GM12878 (cell line): ENCODE data around the gene FNDC3A. TPM values are rescaled to one million over a fixed set of nuclear protein-coding genes. Genes with fewer than 3 reads are reported as not detected.

ENCODE experiments used
- ATAC-seq: fragments of 200-7000 bp; cut with Tn5 transposase; 3 replicates; pipeline ENCODE4 v1.9.1; 2020; ENCODE audit warnings: mild to moderate bottlenecking, moderate library complexity
- BruUV-seq: library from RNA; stranded (reverse); fragments of 400-500 nt; replicated peaks from 2 replicates; lab custom pipeline; 2021; lab: Mats Ljungman, UMichigan
- CTCF ChIA-PET: fragments of 300-600 bp; sonication (Branson Sonifier 250); formaldehyde crosslinking; extraction: SDS; loops from one replicate; lab custom pipeline; 2021; ENCODE audit warnings: inconsistent platforms; lab: Yijun Ruan, JAX
- POLR2A ChIA-PET: fragments of 350-600 bp; formaldehyde crosslinking; extraction: SDS; loops from one replicate; lab custom pipeline; 2021; ENCODE audit warnings: inconsistent platforms; lab: Charles Lee
- RAD21 ChIA-PET: fragments of 300-600 bp; sonication (Branson Sonifier 250); formaldehyde crosslinking; loops from one replicate; lab custom pipeline; 2023; ENCODE audit warnings: antibody characterized with exemption; ENCODE audit not compliant: unreplicated experiment; lab: Charles Lee
- SMC1A ChIA-PET: fragments of 300-600 bp; sonication (Branson Sonifier 250); formaldehyde crosslinking; loops from one replicate; lab custom pipeline; 2023; ENCODE audit not compliant: unreplicated experiment, uncharacterized antibody; lab: Charles Lee
- DNase-seq: peaks from one replicate; pipeline ENCODE4 v3.0.0-alpha.2; 2011; ENCODE audit warnings: low read depth, low spot score
- FAIRE-seq: peaks from 3 replicates; lab custom pipeline; 2011; peaks lifted over from hg19 to GRCh38; lab: Jason Lieb, UNC
- H2AFZ ChIP-seq: 2 replicates; pipeline ENCODE4 v1.6.0; 2011; ENCODE audit warnings: low read depth, low read length, control low read depth; ENCODE audit not compliant: control insufficient read depth
- H3K27ac ChIP-seq: 2 replicates; pipeline ENCODE4 v1.5.1; 2011; ENCODE audit warnings: control low read depth; ENCODE audit not compliant: control insufficient read depth, insufficient read depth
- H3K27me3 ChIP-seq, 2 experiments: replicated peaks in 1 of 2; 2 replicates each; pipeline versions ENCODE4 v1.6.0 to v1.6.1; 2011; ENCODE audit warnings: low read length in 1 of 2; ENCODE audit not compliant: control insufficient read depth in 2 of 2, insufficient read depth in 2 of 2
- H3K36me3 ChIP-seq, 2 experiments: 2 replicates each; pipeline ENCODE4 v1.5.1; 2011; ENCODE audit warnings: low read length in 1 of 2; ENCODE audit not compliant: control insufficient read depth in 2 of 2, insufficient read depth in 2 of 2
- H3K4me1 ChIP-seq: 2 replicates; pipeline ENCODE4 v1.6.1; 2011; ENCODE audit warnings: mild to moderate bottlenecking, low read length, moderate library complexity, mixed read lengths; ENCODE audit not compliant: control insufficient read depth, insufficient read depth
- H3K4me2 ChIP-seq: 2 replicates; pipeline ENCODE4 v1.6.0; 2011; ENCODE audit warnings: control low read depth; ENCODE audit not compliant: control insufficient read depth, insufficient read depth
- H3K4me3 ChIP-seq: fragments of 200-600 bp; sonication (generic); 2 replicates; pipeline ENCODE4 v1.5.1; 2016
- H3K79me2 ChIP-seq: 2 replicates; pipeline ENCODE4 v1.6.0; 2011; ENCODE audit warnings: low read length; ENCODE audit not compliant: control insufficient read depth, insufficient read depth
- H3K9ac ChIP-seq: 2 replicates; pipeline ENCODE4 v1.8.0; 2011; ENCODE audit warnings: low read length, control low read depth, mixed read lengths; ENCODE audit not compliant: control insufficient read depth, insufficient read depth
- H3K9me3 ChIP-seq: replicated peaks from 3 replicates; pipeline ENCODE4 v1.5.1; 2011; ENCODE audit warnings: mild to moderate bottlenecking, low read length; ENCODE audit not compliant: control insufficient read depth, insufficient read depth
- H4K20me1 ChIP-seq: 2 replicates; pipeline ENCODE4 v1.6.0; 2011; ENCODE audit not compliant: control insufficient read depth, insufficient read depth
- ATF7 ChIP-seq: fragments of 450-650 bp; IDR thresholded peaks from 2 replicates; pipeline ENCODE4 v1.6.1; 2016; ENCODE audit warnings: low read depth, mild to moderate bottlenecking
- CHD2 ChIP-seq: IDR thresholded peaks from 2 replicates; pipeline ENCODE4 v1.6.1; 2011; ENCODE audit warnings: low read depth, low read length, improper control_type of control experiment, borderline replicate concordance
- CREM ChIP-seq: IDR thresholded peaks from 2 replicates; pipeline ENCODE4 v1.6.1; 2014; ENCODE audit warnings: antibody characterized with exemption, low read depth
- IKZF1 ChIP-seq: fragments of 450-650 bp; conservative IDR thresholded peaks from 2 replicates; pipeline ENCODE4 v1.6.1; 2017; ENCODE audit warnings: antibody characterized with exemption, mild to moderate bottlenecking
- KDM1A ChIP-seq: fragments of 200-600 bp; sonication (generic); IDR thresholded peaks from 2 replicates; pipeline ENCODE4 v1.6.1; 2016; ENCODE audit warnings: borderline replicate concordance
- MYB ChIP-seq: fragments of 150-350 bp; IDR thresholded peaks from 2 replicates; pipeline ENCODE4 v1.6.1; 2014; ENCODE audit warnings: mild to moderate bottlenecking, low read depth, low read length, borderline replicate concordance
- MYC ChIP-seq: IDR thresholded peaks from 2 replicates; pipeline ENCODE4 v1.6.1; 2011; ENCODE audit warnings: mild to moderate bottlenecking, low read length, moderate library complexity, inconsistent platforms; ENCODE audit not compliant: insufficient read depth, insufficient replicate concordance, insufficient read length, severe bottlenecking
- NFIC ChIP-seq: IDR thresholded peaks from 2 replicates; pipeline ENCODE4 v1.6.1; 2012; ENCODE audit warnings: low read depth, mild to moderate bottlenecking, inconsistent platforms, low read length, moderate library complexity
- NR2F1 ChIP-seq: fragments of 450-650 bp; conservative IDR thresholded peaks from 2 replicates; pipeline ENCODE4 v1.6.1; 2017; ENCODE audit warnings: mild to moderate bottlenecking
- POLR2AphosphoS5 ChIP-seq: IDR thresholded peaks from 2 replicates; pipeline ENCODE4 v1.6.1; 2011; ENCODE audit warnings: mild to moderate bottlenecking, low read length, inconsistent platforms
- RB1 ChIP-seq: fragments of 450-650 bp; formaldehyde crosslinking; IDR thresholded peaks from 2 replicates; pipeline ENCODE4 v1.6.1; 2017; ENCODE audit warnings: mild to moderate bottlenecking, borderline replicate concordance
- RELA ChIP-seq: fragments of 450-650 bp; IDR thresholded peaks from 2 replicates; pipeline ENCODE4 v1.8.0; 2014; ENCODE audit warnings: borderline replicate concordance; ENCODE audit not compliant: partially characterized antibody
- SMAD5 ChIP-seq: IDR thresholded peaks from 2 replicates; pipeline ENCODE4 v1.6.1; 2016; ENCODE audit warnings: antibody characterized with exemption, low read depth
- STAT3 ChIP-seq: IDR thresholded peaks from 2 replicates; pipeline ENCODE4 v1.6.1; 2011; ENCODE audit warnings: low read depth, low read length, improper control_type of control experiment
- TAF1 ChIP-seq: IDR thresholded peaks from 2 replicates; pipeline ENCODE4 v1.6.1; 2011; ENCODE audit warnings: mild to moderate bottlenecking, low read depth, low read length, borderline replicate concordance
- YY1 ChIP-seq: IDR thresholded peaks from 2 replicates; pipeline ENCODE4 v1.6.1; 2011; ENCODE audit warnings: low read depth, mild to moderate bottlenecking, low read length
- WGBS: methylation state at CpG from one replicate; pipeline ENCODE4 v1.1.6; 2016; ENCODE audit warnings: low lambda C conversion rate; ENCODE audit not compliant: insufficient replicate concordance, insufficient coverage; ENCODE audit errors: missing lambda C conversion rate; 5-methylcytosine and 5-hydroxymethylcytosine counted together
- in situ Hi-C: fragments of 300-500 bp; cut with MboI; formaldehyde crosslinking; loops from 9 replicates; pipeline ENCODE4 v1.14.3; 2018; ENCODE audit warnings: mixed read lengths
- intact Hi-C: fragments of 100-400 bp; cut with micrococcal nuclease; formaldehyde crosslinking; loops from one replicate; pipeline ENCODE4 v1.14.2; 2022; ENCODE audit not compliant: unreplicated experiment
- polyA plus RNA-seq, 11 experiments: library from polyadenylated mRNA; depleted of rRNA in 4 of 11; unstranded in 6 of 11; stranded (reverse) in 5 of 11; fragments of >200 nt; fragmentation: Nextera tagmentation in 4 of 11; fragmentation: Illumina TruSeq in 1 of 11; extraction: Ambion mirVana in 4 of 11; extraction: Trizol in 1 of 11; gene quantifications; 1 replicate in 1 of 11; 2 replicates in 10 of 11; pipeline versions ENCODE4 v1.2.1 to v1.2.3, GENCODE V29; 2011 to 2016; ENCODE audit warnings: inconsistent platforms in 2 of 11, missing spikeins in 2 of 11, low read depth in 1 of 11
- total RNA-seq, 4 experiments: library from RNA; depleted of rRNA in 3 of 4; stranded (reverse); fragments of >200 nt in 3 of 4; fragmentation: Illumina TruSeq in 1 of 4; extraction: Trizol in 1 of 4; gene quantifications; 2 replicates each; pipeline versions ENCODE4 v1.2.1 to v1.2.3, GENCODE V29; 2013 to 2021
- TF ChIP-seq, protein P1 (sequence below): IDR thresholded peaks from 2 replicates; pipeline ENCODE4 v1.6.1; 2011; ENCODE audit warnings: mild to moderate bottlenecking, low read depth, low read length, moderate library complexity; ENCODE audit not compliant: insufficient replicate concordance
- TF ChIP-seq, protein P2 (sequence below): fragments of 450-650 bp; IDR thresholded peaks from 2 replicates; pipeline ENCODE4 v1.6.1; 2017; ENCODE audit warnings: low read depth, mild to moderate bottlenecking, moderate library complexity

Gene FNDC3A
- total and polyA plus RNA-seq, 10 of the 15 experiments (the other 5 are each of a cell fraction or from before 2014, with no cell fraction given): 6.3 to 46.4 (median 22.8) TPM

DNA sequence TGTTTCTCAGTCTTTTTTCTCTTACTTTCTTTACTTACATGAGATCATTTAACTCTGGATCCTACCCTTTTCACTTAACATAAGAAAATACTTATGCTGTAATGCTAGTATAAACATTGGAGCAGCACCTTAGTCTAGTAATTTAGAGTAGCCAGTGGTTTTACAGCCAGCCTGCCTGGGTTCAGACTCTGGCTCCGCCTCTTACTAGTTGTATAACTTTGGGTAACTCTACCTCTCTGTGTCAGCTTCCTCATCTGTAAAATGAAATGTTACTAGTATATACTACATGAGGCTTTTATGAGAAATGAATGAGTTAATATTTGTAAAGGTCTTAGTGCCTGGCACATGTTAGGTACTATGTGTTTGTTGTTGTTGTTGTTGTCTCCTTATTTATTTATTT lies 277.6 kb downstream of the FNDC3A start:
- intact Hi-C loops: no loop called here
- no peak for FAIRE-seq
- WGBS: 100% methylated on average over 1 of the region's 1 CpG
- no peaks in the 10 kb centered on the region for H3K4me1 ChIP-seq
- peaks cover 4% of the 10 kb centered on the region for H3K79me2 ChIP-seq
- H3K36me3 ChIP-seq: peaks cover 0 to 2% of the 10 kb centered on the region in 2 experiments; a peak in 1 of 4 replicates
- no peaks in the 10 kb centered on the region for H3K27me3 ChIP-seq
- TF ChIP-seq KDM1A (no peak), CHD2 (no peak), IKZF1 (no peak), RELA (no peak), MYC (no peak), YY1 (no peak), ATF7 (no peak), CREM (no peak)
- TF ChIP-seq, all 136 proteins: peak for 0
- Histone ChIP-seq H4K20me1 (no peaks in the 10 kb centered on the region), H3K27ac (no peak overlapping the region), H3K4me2 (no peak overlapping the region), H3K9me3 (no peaks in the 10 kb centered on the region), H2AFZ (no peak overlapping the region), H3K9ac (no peak overlapping the region), H3K4me3 (no peak overlapping the region)
- in situ Hi-C loops: no loop called here
- RAD21 ChIA-PET: no interaction called here
- CTCF ChIA-PET: no interaction called here
- no peak for DNase-seq
- peak; percentile 43; the same call in 2 of the 3 replicates for ATAC-seq
- SMC1A ChIA-PET: no interaction called here
- BruUV-seq: no TSS peak
- POLR2A ChIA-PET: no interaction called here

DNA sequence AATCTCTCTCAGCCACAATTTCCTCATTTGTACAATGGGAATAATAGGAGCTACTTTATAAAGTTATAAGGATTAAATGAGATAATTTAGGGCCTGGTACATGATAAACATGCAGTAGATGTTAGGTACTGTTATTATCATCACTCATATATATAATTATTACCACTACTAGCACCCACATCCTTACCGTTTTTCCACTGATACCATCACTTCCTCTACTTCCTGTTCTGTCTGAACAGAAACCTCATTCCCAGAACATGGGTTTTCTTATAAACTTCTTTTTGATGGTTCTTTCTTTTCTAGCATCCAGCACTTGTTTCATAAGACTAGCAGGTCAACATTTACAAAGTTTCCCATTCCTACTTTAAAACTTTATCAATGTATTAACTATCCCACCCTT lies 278.3 kb downstream of the FNDC3A start:
- ChIA-PET SMC1A (no interaction called here), POLR2A (interaction anchor here (0.6 kb wide), 1 partner anchor 10 kb away, joined by 3 read pairs; no protein-coding TSS in a partner anchor), CTCF (interaction anchor here (0.9 kb wide), 1 partner anchor 27 kb away, joined by 4 read pairs; no protein-coding TSS in a partner anchor)
- Histone ChIP-seq H3K4me2 (no peak overlapping the region), H3K79me2 (no peaks in the 10 kb centered on the region; the same call in 1 of the 2 replicates), H3K4me3 (no peak overlapping the region), H4K20me1 (no peaks in the 10 kb centered on the region), H3K9me3 (no peaks in the 10 kb centered on the region)
- intact Hi-C loops: no loop called here
- BruUV-seq: no TSS peak
- TF ChIP-seq NFIC (no peak), MYB (no peak), STAT3 (no peak), NR2F1 (no peak), TAF1 (no peak), RB1 (no peak), POLR2AphosphoS5 (no peak), CREM (no peak), SMAD5 (no peak)
- TF ChIP-seq, protein P1, sequence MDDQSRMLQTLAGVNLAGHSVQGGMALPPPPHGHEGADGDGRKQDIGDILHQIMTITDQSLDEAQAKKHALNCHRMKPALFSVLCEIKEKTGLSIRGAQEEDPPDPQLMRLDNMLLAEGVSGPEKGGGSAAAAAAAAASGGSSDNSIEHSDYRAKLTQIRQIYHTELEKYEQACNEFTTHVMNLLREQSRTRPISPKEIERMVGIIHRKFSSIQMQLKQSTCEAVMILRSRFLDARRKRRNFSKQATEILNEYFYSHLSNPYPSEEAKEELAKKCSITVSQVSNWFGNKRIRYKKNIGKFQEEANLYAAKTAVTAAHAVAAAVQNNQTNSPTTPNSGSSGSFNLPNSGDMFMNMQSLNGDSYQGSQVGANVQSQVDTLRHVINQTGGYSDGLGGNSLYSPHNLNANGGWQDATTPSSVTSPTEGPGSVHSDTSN: no peak
- TF ChIP-seq, protein P2, sequence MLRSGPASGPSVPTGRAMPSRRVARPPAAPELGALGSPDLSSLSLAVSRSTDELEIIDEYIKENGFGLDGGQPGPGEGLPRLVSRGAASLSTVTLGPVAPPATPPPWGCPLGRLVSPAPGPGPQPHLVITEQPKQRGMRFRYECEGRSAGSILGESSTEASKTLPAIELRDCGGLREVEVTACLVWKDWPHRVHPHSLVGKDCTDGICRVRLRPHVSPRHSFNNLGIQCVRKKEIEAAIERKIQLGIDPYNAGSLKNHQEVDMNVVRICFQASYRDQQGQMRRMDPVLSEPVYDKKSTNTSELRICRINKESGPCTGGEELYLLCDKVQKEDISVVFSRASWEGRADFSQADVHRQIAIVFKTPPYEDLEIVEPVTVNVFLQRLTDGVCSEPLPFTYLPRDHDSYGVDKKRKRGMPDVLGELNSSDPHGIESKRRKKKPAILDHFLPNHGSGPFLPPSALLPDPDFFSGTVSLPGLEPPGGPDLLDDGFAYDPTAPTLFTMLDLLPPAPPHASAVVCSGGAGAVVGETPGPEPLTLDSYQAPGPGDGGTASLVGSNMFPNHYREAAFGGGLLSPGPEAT: no peak
- TF ChIP-seq, all 136 proteins: peak for 0
- no peak overlapping the region for H3K9ac ChIP-seq
- no peaks in the 10 kb centered on the region for H3K4me1 ChIP-seq
- ATAC-seq (no peak), DNase-seq (no peak), FAIRE-seq (no peak)
- H3K36me3 ChIP-seq: peaks cover 0 to 4% of the 10 kb centered on the region in 2 experiments; a peak in 1 of 4 replicates
- in situ Hi-C loops: no loop called here
- 46% methylated on average over 1 of the region's 1 CpG for WGBS
- RAD21 ChIA-PET: no interaction called here
- H3K27ac ChIP-seq: no peak overlapping the region
- no peak overlapping the region for H2AFZ ChIP-seq
- H3K27me3 ChIP-seq: no peaks in the 10 kb centered on the region
